Neutrophil (primary cell): ENCODE results near the gene ATRIP.

ENCODE experiments used
- H3K27ac ChIP-seq: fragments of 200-600 bp; sonication (generic); 2 replicates; pipeline ENCODE4 v1.5.1; 2016; ENCODE audit warnings: mild to moderate bottlenecking, moderate library complexity
- H3K27me3 ChIP-seq: fragments of 200-600 bp; sonication (generic); 2 replicates; pipeline ENCODE4 v1.6.0; 2016; ENCODE audit warnings: mild to moderate bottlenecking
- H3K36me3 ChIP-seq: fragments of 200-600 bp; sonication (generic); 2 replicates; pipeline ENCODE4 v1.5.1; 2017
- H3K4me1 ChIP-seq, 2 experiments: fragments of 200-600 bp in 1 of 2; sonication (generic) in 1 of 2; 1 replicate in 1 of 2; 2 replicates in 1 of 2; pipeline versions ENCODE4 v1.5.1 to v1.6.1; 2013 to 2016; ENCODE audit warnings: low read depth in 1 of 2, low read length in 1 of 2, mild to moderate bottlenecking in 1 of 2, moderate library complexity in 1 of 2; ENCODE audit not compliant: control insufficient read depth in 1 of 2, insufficient read depth in 1 of 2
- H3K4me3 ChIP-seq, 2 experiments: fragments of 200-600 bp in 1 of 2; sonication (generic) in 1 of 2; 1 replicate in 1 of 2; 2 replicates in 1 of 2; pipeline ENCODE4 v1.5.1; 2013 to 2016; ENCODE audit warnings: low read depth in 1 of 2, low read length in 1 of 2, mild to moderate bottlenecking in 1 of 2, moderate library complexity in 1 of 2
- H3K9me3 ChIP-seq: fragments of 200-600 bp; sonication (generic); 2 replicates; pipeline ENCODE4 v1.5.1; 2016
- CTCF ChIP-seq: fragments of 200-600 bp; sonication (generic); IDR thresholded peaks from 2 replicates; pipeline ENCODE4 v1.5.1; 2016; ENCODE audit warnings: antibody characterized with exemption

ATRIP gene

GRCh38 chr3:48408823-48409281 is 37.7 kb upstream of the ATRIP start:
- Histone ChIP-seq H3K4me3 (no peak overlapping the region), H3K27ac (no peak overlapping the region), H3K9me3 (no peaks in the 10 kb centered on the region), H3K27me3 (no peaks in the 10 kb centered on the region), H3K36me3 (no peaks in the 10 kb centered on the region), H3K4me1 (no peaks in the 10 kb centered on the region)
- TF ChIP-seq CTCF, result no peak

- Histone ChIP-seq H3K4me1 (no peaks in the 10 kb centered on the region), H3K27me3 (no peaks in the 10 kb centered on the region), H3K27ac (no peak overlapping the region), H3K4me3 (no peak overlapping the region), H3K36me3 (no peaks in the 10 kb centered on the region), H3K9me3 (no peaks in the 10 kb centered on the region)
- no peak for TF ChIP-seq CTCF
Observed at GRCh38 chr3:48409291-48410201, 37.0 kb upstream of the ATRIP start.

GRCh38 chr3:48410205-48411040 is 36.1 kb upstream of the ATRIP start:
- Histone ChIP-seq H3K4me3 (no peak overlapping the region), H3K27me3 (no peaks in the 10 kb centered on the region), H3K27ac (no peak overlapping the region), H3K9me3 (no peaks in the 10 kb centered on the region), H3K4me1 (no peaks in the 10 kb centered on the region), H3K36me3 (no peaks in the 10 kb centered on the region)
- no peak for TF ChIP-seq CTCF

GRCh38 chr3:48411041-48411588 is 35.4 kb upstream of the ATRIP start:
- H3K27me3 ChIP-seq, result no peaks in the 10 kb centered on the region
- no peak for TF ChIP-seq CTCF
- no peaks in the 10 kb centered on the region for H3K4me1 ChIP-seq
- H3K4me3 ChIP-seq, result no peak overlapping the region
- H3K27ac ChIP-seq, result no peak overlapping the region
- no peaks in the 10 kb centered on the region for H3K36me3 ChIP-seq
- no peaks in the 10 kb centered on the region for H3K9me3 ChIP-seq

GRCh38 chr3:48411606-48412374 is 34.7 kb upstream of the ATRIP start:
- Histone ChIP-seq H3K27me3 (no peaks in the 10 kb centered on the region), H3K9me3 (no peaks in the 10 kb centered on the region), H3K36me3 (no peaks in the 10 kb centered on the region), H3K4me1 (no peaks in the 10 kb centered on the region), H3K27ac (no peak overlapping the region), H3K4me3 (no peak overlapping the region)
- no peak for TF ChIP-seq CTCF
